IMR-90 (cell line): ENCODE measurements around the gene ATP9B. TPM values are rescaled to one million over a fixed set of nuclear protein-coding genes. Genes with fewer than 3 reads are reported as not detected.
"Not testable (repeated sequence)": the region's sequence is repeated elsewhere in the genome, so short reads cannot be mapped to it uniquely, and the experiment has no call there.

Source experiments
- ATAC-seq: fragments of 200-7000 bp; cut with Tn5 transposase; 2 replicates; pipeline ENCODE4 v1.9.1; 2020; ENCODE audit warnings: low read depth, mild to moderate bottlenecking, moderate library complexity
- BruUV-seq: library from RNA; stranded (reverse); fragments of 400-500 nt; replicated peaks from 2 replicates; lab custom pipeline; 2021; lab: Mats Ljungman, UMichigan
- CTCF ChIA-PET: fragments of 300-600 bp; formaldehyde crosslinking; extraction: SDS; loops from one replicate; lab custom pipeline; 2021; ENCODE audit warnings: antibody characterized with exemption; lab: Yijun Ruan, JAX
- POLR2A ChIA-PET: fragments of 300-600 bp; sonication (Branson Sonifier 250); formaldehyde crosslinking; loops from one replicate; lab custom pipeline; 2022; ENCODE audit warnings: antibody characterized with exemption; ENCODE audit not compliant: unreplicated experiment; lab: Charles Lee
- DNase-seq: peaks from one replicate; pipeline ENCODE4 v3.0.0; 2013
- H2AFZ ChIP-seq: replicated peaks from 2 replicates; pipeline ENCODE3; 2013; ENCODE audit warnings: low read length, mild to moderate bottlenecking; ENCODE audit not compliant: poor library complexity
- H2AK5ac ChIP-seq: 2 replicates; pipeline ENCODE4 v1.6.1; 2013; ENCODE audit warnings: low read depth, low read length, inconsistent platforms
- H2AK9ac ChIP-seq: replicated peaks from 2 replicates; pipeline ENCODE3; 2013; ENCODE audit warnings: mild to moderate bottlenecking, low read depth, low read length, moderate library complexity; ENCODE audit not compliant: poor library complexity
- H2BK120ac ChIP-seq: 2 replicates; pipeline ENCODE4 v1.6.1; 2013; ENCODE audit warnings: low read depth, low read length, inconsistent platforms
- H2BK15ac ChIP-seq: 3 replicates; pipeline ENCODE4 v1.6.1; 2013; ENCODE audit warnings: low read depth, low read length, inconsistent platforms
- H2BK20ac ChIP-seq: 2 replicates; pipeline ENCODE4 v1.6.1; 2013; ENCODE audit warnings: low read depth, mild to moderate bottlenecking, inconsistent platforms, low read length, moderate library complexity
- H2BK5ac ChIP-seq: 2 replicates; pipeline ENCODE4 v1.6.1; 2013; ENCODE audit warnings: mild to moderate bottlenecking, low read depth, low read length, inconsistent platforms; ENCODE audit not compliant: poor library complexity, severe bottlenecking
- H3K14ac ChIP-seq: replicated peaks from 2 replicates; pipeline ENCODE4 v1.6.1; 2013; ENCODE audit warnings: low read depth, low read length, inconsistent platforms
- H3K18ac ChIP-seq: 2 replicates; pipeline ENCODE4 v1.6.1; 2013; ENCODE audit warnings: low read depth, low read length, control low read depth
- H3K23ac ChIP-seq: 2 replicates; pipeline ENCODE4 v1.6.1; 2013; ENCODE audit warnings: low read depth, low read length, inconsistent platforms
- H3K27ac ChIP-seq: 2 replicates; pipeline ENCODE4 v1.5.1; 2013; ENCODE audit warnings: mild to moderate bottlenecking, control low read depth, low read length; ENCODE audit not compliant: insufficient read depth
- H3K27me3 ChIP-seq: 2 replicates; pipeline ENCODE4 v1.6.1; 2013; ENCODE audit warnings: low read length; ENCODE audit not compliant: control insufficient read depth, insufficient read depth
- H3K36me3 ChIP-seq: 2 replicates; pipeline ENCODE4 v1.6.1; 2013; ENCODE audit warnings: low read length, mixed read lengths; ENCODE audit not compliant: control insufficient read depth, insufficient read depth
- H3K4ac ChIP-seq: 2 replicates; pipeline ENCODE4 v1.6.1; 2013; ENCODE audit warnings: low read depth, low read length, inconsistent platforms
- H3K4me1 ChIP-seq: 2 replicates; pipeline ENCODE4 v1.6.1; 2013; ENCODE audit warnings: low read length, mixed read lengths; ENCODE audit not compliant: control insufficient read depth, insufficient read depth
- H3K4me2 ChIP-seq: 2 replicates; pipeline ENCODE4 v1.6.1; 2013; ENCODE audit warnings: low read depth, mild to moderate bottlenecking, control low read depth, low read length, moderate library complexity
- H3K4me3 ChIP-seq: 2 replicates; pipeline ENCODE4 v1.5.1; 2013; ENCODE audit warnings: low read depth, mild to moderate bottlenecking, control low read depth, low read length, moderate library complexity; ENCODE audit not compliant: insufficient read depth
- H3K56ac ChIP-seq: 2 replicates; pipeline ENCODE4 v1.6.1; 2013; ENCODE audit warnings: low read length, inconsistent platforms; ENCODE audit not compliant: insufficient read depth; ENCODE audit errors: extremely low read depth
- H3K79me1 ChIP-seq, 2 experiments: 2 replicates each; pipeline ENCODE4 v1.6.1; 2013; ENCODE audit warnings: low read length in 2 of 2, inconsistent platforms in 1 of 2, low read depth in 1 of 2
- H3K9ac ChIP-seq: 2 replicates; pipeline ENCODE4 v1.6.1; 2013; ENCODE audit warnings: low read depth, low read length, control low read depth
- H3K9me1 ChIP-seq: 2 replicates; pipeline ENCODE4 v1.6.1; 2013; ENCODE audit warnings: low read length, inconsistent platforms; ENCODE audit not compliant: insufficient read depth
- H3K9me3 ChIP-seq: 2 replicates; pipeline ENCODE4 v1.6.1; 2013; ENCODE audit warnings: low read length; ENCODE audit not compliant: control insufficient read depth, insufficient read depth
- H4K20me1 ChIP-seq: 2 replicates; pipeline ENCODE4 v1.6.1; 2013; ENCODE audit warnings: low read length, inconsistent platforms; ENCODE audit not compliant: insufficient read depth
- H4K5ac ChIP-seq: 2 replicates; pipeline ENCODE4 v1.6.1; 2013; ENCODE audit warnings: mild to moderate bottlenecking, low read depth, low read length, control low read depth
- H4K8ac ChIP-seq, 2 experiments: 2 replicates each; pipeline ENCODE4 v1.6.1; 2013; ENCODE audit warnings: low read depth in 2 of 2, low read length in 2 of 2, control low read depth in 1 of 2, inconsistent platforms in 1 of 2
- H4K91ac ChIP-seq: 2 replicates; pipeline ENCODE4 v1.6.1; 2013; ENCODE audit warnings: low read depth, low read length, inconsistent platforms; ENCODE audit not compliant: insufficient read depth
- CEBPB ChIP-seq: IDR thresholded peaks from 2 replicates; pipeline ENCODE4 v1.6.1; 2012; ENCODE audit warnings: low read depth, low read length, improper control_type of control experiment
- CHD1 ChIP-seq: IDR thresholded peaks from 2 replicates; pipeline ENCODE4 v1.6.1; 2012; ENCODE audit warnings: low read depth, low read length, improper control_type of control experiment
- CTCF ChIP-seq: conservative IDR thresholded peaks from 2 replicates; pipeline ENCODE4 v1.5.1; 2012; ENCODE audit warnings: mild to moderate bottlenecking, low read depth, low read length, improper control_type of control experiment
- FOS ChIP-seq: fragments of 150-350 bp; IDR thresholded peaks from 2 replicates; pipeline ENCODE4 v1.6.1; 2016; ENCODE audit warnings: low read depth, low read length
- MAFK ChIP-seq: IDR thresholded peaks from 2 replicates; pipeline ENCODE4 v1.6.1; 2012; ENCODE audit warnings: low read depth, low read length, improper control_type of control experiment
- MXI1 ChIP-seq: IDR thresholded peaks from 2 replicates; pipeline ENCODE4 v1.6.1; 2012; ENCODE audit warnings: low read depth, mild to moderate bottlenecking, low read length, moderate library complexity, borderline replicate concordance
- NFE2L2 ChIP-seq: fragments of 150-350 bp; IDR thresholded peaks from 2 replicates; pipeline ENCODE4 v1.6.1; 2016; ENCODE audit warnings: low read depth, mild to moderate bottlenecking, low read length
- RCOR1 ChIP-seq: IDR thresholded peaks from 2 replicates; pipeline ENCODE4 v1.6.1; 2012; ENCODE audit warnings: mild to moderate bottlenecking, low read length, improper control_type of control experiment; ENCODE audit not compliant: insufficient replicate concordance
- RFX5 ChIP-seq: IDR thresholded peaks from 2 replicates; pipeline ENCODE4 v1.8.0; 2012; ENCODE audit warnings: low read depth, mild to moderate bottlenecking, low read length, moderate library complexity
- WGBS, 2 experiments: methylation state at CpG; one replicate each; pipeline versions ENCODE4 v1.1.5 to v1.1.7; 2013; ENCODE audit warnings: missing lambda C conversion rate in 2 of 2; ENCODE audit not compliant: insufficient read length in 1 of 2; ENCODE audit errors: extremely low coverage in 2 of 2; 5-methylcytosine and 5-hydroxymethylcytosine counted together
- dilution Hi-C: fragments of 300-500 bp; cut with HindIII; formaldehyde crosslinking; loops from one replicate; pipeline ENCODE4 v1.14.3; 2018; ENCODE audit warnings: low sequenced_read_pairs; ENCODE audit not compliant: unreplicated experiment
- in situ Hi-C: fragments of 300-500 bp; cut with MboI; formaldehyde crosslinking; loops from 3 replicates; pipeline ENCODE4 v1.14.3; 2019; ENCODE audit warnings: low sequenced_read_pairs, inconsistent platforms, mixed read lengths
- intact Hi-C: fragments of 100-400 bp; cut with micrococcal nuclease; formaldehyde crosslinking; loops from 2 replicates; pipeline ENCODE4 v1.10.0; 2022
- polyA plus RNA-seq, 3 experiments: library from polyadenylated mRNA; depleted of rRNA; stranded (reverse); fragments of >200 nt; gene quantifications; 2 replicates each; pipeline ENCODE4 v1.2.3, GENCODE V29; 2012; ENCODE audit warnings: low replicate concordance in 1 of 3
- total RNA-seq: library from RNA; depleted of rRNA; stranded (reverse); fragments of >200 nt; gene quantifications from 2 replicates; pipeline ENCODE4 v1.2.3, GENCODE V29; 2012

Gene ATP9B
- total and polyA plus RNA-seq, 2 of the 4 experiments (the other 2 are of a cell fraction): 11.0 to 11.5 TPM

GRCh38 chr18:79077181-79077580 is 8.0 kb downstream of the ATP9B start:
- H3K27ac ChIP-seq: no peak overlapping the region
- no peak overlapping the region for H2AK5ac ChIP-seq
- ChIA-PET CTCF (no interaction called here), POLR2A (no interaction called here)
- intact Hi-C loops: no loop called here
- in situ Hi-C loops: no loop called here
- WGBS, 2 experiments: no CpG with 5 or more reads among the region's 1 CpG
- dilution Hi-C loops: no loop called here
- H4K20me1 ChIP-seq: peaks cover 10% of the 10 kb centered on the region; the same call in 1 of the 2 replicates
- H3K79me1 ChIP-seq: peaks cover 16 to 20% of the 10 kb centered on the region in 2 experiments
- H4K8ac ChIP-seq: no peak overlapping the region
- no peaks in the 10 kb centered on the region for H3K4me1 ChIP-seq
- H2AK9ac ChIP-seq: no peak overlapping the region
- no peaks in the 10 kb centered on the region for H3K27me3 ChIP-seq
- H3K4me3 ChIP-seq: no peak overlapping the region
- H3K56ac ChIP-seq: no peak overlapping the region
- TF ChIP-seq RFX5 (no peak), RCOR1 (no peak), MXI1 (no peak), NFE2L2 (no peak), MAFK (no peak), CHD1 (no peak), CTCF (no peak), FOS (no peak), CEBPB (no peak)
- no peak overlapping the region for H3K9ac ChIP-seq
- no peak overlapping the region for H2BK5ac ChIP-seq
- no peaks in the 10 kb centered on the region for H3K36me3 ChIP-seq
- DNase-seq (no peak), ATAC-seq (no peak)
- H3K14ac ChIP-seq: no peak overlapping the region
- no peak overlapping the region for H3K23ac ChIP-seq
- H2BK120ac ChIP-seq: no peak overlapping the region
- no peaks in the 10 kb centered on the region for H3K9me3 ChIP-seq
- H4K91ac ChIP-seq: no peak overlapping the region
- BruUV-seq: no TSS peak
- H3K18ac ChIP-seq: no peak overlapping the region
- no peak overlapping the region for H3K4me2 ChIP-seq
- no peaks in the 10 kb centered on the region for H3K9me1 ChIP-seq
- H3K4ac ChIP-seq: no peak overlapping the region
- H2BK15ac ChIP-seq: no peak overlapping the region
- H4K5ac ChIP-seq: no peak overlapping the region
- H2BK20ac ChIP-seq: no peak overlapping the region
- no peak overlapping the region for H2AFZ ChIP-seq

GRCh38 chr18:79078791-79079190 is 9.6 kb downstream of the ATP9B start:
- H4K91ac ChIP-seq, H2AFZ ChIP-seq, BruUV-seq, H3K9me1 ChIP-seq, H2AK9ac ChIP-seq, H2BK5ac ChIP-seq, H3K9me3 ChIP-seq, H3K4me1 ChIP-seq, intact Hi-C loops, CTCF ChIA-PET, H2AK5ac ChIP-seq, dilution Hi-C loops, H3K4ac ChIP-seq, H4K20me1 ChIP-seq, H3K56ac ChIP-seq, H2BK120ac ChIP-seq, POLR2A ChIA-PET, H3K27ac ChIP-seq, H2BK20ac ChIP-seq, H3K23ac ChIP-seq, H2BK15ac ChIP-seq, H3K18ac ChIP-seq, H3K14ac ChIP-seq, DNase-seq, H3K27me3 ChIP-seq, in situ Hi-C loops, H3K36me3 ChIP-seq, H3K9ac ChIP-seq, ATAC-seq, H4K5ac ChIP-seq, H4K8ac ChIP-seq, H3K4me2 ChIP-seq, H3K4me3 ChIP-seq: not testable (repeated sequence)
- no CpG with 5 or more reads among the region's 5 CpGs for WGBS, 2 experiments
- peaks cover 14 to 26% of the 10 kb centered on the region in 2 experiments for H3K79me1 ChIP-seq
